Activated CD4-positive, alpha-beta T cell treated with anti-CD3 and anti-CD28 coated beads, Interleukin-2, amount 50 U/mL, for 1 hour (primary cell): ENCODE measurements around the gene GSC2.
"Not testable (repeated sequence)": the region's sequence is repeated elsewhere in the genome, so short reads cannot be mapped to it uniquely, and the experiment has no call there.

Source experiments
- DNase-seq: peaks from one replicate; pipeline ENCODE4 v3.0.0-alpha.2; 2020

The GSC2 gene

DNA sequence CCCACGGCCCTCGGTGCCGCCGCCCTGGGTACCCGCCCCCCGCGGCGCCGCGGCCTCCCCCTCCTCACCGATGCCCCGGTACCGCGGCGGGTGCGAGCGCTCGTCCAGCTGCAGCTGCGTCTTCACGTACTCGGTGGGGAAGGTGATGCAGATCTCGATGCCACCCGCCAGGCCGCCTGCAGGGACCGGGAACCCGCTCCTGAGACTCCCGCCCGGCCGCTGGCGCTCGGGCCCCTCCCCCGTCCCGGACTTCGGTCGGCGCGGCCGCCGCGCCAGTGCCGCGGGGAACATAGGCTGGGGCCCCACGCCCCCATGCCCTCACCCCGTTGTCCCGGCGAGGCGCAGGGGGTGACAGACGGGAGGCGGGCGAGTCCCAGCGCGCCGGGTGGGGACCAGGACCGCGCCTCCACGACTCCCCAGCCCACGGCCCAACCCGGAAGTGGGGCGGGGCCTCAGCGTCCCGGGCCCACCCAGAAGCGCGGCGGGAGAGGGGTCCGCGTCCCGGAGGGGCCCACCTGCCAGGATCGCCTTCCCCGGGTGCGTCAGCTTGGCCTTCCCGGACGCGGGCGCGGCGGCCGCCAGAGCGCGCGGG is 28.1 kb upstream of the GSC2 start:
- DNase-seq: peak; percentile 36

DNA sequence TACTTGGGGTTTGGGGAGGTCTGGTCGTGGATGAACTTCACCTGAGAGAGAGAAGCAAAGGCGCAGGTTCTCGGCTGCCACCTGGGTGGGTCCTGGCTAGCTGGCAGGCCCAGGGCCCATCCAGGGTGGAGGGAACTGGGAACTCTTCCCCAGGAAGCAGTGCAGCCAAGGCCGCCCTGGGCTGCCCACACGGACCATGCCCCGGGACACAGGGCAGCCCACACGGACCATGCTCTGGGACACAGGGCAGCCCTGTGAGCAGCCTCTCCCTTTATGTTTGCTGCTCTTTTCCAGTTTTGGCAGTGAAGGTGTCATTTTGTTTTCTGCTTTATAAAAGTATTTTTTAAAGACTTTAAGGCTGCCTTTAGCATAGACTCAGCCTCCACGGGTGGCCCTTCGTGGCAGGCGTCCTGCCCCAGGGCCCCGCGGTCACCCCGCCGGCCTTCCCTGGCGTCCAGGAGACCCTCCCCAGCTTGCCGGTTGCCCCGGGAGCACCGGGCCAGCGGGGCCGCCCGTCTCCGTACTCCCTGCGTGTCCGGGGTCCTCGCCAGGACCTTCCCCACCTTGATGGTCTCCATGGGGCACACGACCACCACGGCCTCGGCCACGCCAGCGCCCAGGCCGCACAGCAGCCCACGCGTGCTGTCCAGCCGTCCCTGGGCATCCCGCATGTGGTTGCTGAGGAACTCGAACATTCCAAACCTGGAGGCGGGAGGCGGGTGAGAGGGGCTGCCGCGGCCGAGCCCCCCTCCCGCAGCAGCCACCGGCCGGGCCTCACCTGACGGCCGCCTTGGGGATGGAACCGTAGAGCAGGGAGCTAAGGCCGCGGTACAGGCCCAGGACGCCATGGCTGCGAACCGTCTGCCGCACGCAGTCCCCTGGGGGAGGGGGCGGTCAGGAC is 27.3 kb upstream of the GSC2 start:
- DNase-seq: no peak

GRCh38 chr22:19176732-19177131 is 26.6 kb upstream of the GSC2 start:
- no peak for DNase-seq

GRCh38 chr22:19176175-19176643 is 26.1 kb upstream of the GSC2 start:
- DNase-seq: no peak

GRCh38 chr22:19175602-19176174 is 25.6 kb upstream of the GSC2 start:
- no peak for DNase-seq

DNA sequence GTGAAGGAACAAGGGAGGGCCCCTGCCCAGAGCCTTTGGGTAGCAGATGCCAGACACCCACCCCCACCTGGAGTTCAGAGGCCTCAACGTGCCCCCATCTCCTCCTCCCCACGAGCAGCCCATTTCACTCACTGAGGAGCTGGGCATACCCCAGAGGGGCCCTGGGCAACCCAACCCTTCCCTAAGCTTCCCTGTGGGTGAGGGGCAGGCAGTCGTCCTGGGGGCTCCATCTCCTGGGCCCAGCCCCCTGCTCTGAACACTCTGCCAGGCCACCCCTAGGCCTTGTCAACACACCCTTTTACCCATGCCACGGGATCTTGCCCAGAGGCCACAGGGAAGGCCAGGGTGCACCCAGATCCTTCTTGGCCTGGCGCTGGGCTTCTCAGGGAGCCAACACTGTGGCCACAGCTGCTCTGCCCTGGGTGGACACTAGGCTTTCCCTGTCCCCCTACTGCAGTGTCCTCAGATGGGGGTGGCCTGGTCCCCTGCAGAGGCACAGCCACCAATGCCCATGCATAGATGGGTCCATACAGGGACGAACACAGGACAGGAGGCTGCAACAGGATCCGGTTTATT is 25.0 kb upstream of the GSC2 start:
- no peak for DNase-seq

- DNase-seq: no peak
Observed at GRCh38 chr22:19174106-19175025, 24.3 kb upstream of the GSC2 start.

DNA sequence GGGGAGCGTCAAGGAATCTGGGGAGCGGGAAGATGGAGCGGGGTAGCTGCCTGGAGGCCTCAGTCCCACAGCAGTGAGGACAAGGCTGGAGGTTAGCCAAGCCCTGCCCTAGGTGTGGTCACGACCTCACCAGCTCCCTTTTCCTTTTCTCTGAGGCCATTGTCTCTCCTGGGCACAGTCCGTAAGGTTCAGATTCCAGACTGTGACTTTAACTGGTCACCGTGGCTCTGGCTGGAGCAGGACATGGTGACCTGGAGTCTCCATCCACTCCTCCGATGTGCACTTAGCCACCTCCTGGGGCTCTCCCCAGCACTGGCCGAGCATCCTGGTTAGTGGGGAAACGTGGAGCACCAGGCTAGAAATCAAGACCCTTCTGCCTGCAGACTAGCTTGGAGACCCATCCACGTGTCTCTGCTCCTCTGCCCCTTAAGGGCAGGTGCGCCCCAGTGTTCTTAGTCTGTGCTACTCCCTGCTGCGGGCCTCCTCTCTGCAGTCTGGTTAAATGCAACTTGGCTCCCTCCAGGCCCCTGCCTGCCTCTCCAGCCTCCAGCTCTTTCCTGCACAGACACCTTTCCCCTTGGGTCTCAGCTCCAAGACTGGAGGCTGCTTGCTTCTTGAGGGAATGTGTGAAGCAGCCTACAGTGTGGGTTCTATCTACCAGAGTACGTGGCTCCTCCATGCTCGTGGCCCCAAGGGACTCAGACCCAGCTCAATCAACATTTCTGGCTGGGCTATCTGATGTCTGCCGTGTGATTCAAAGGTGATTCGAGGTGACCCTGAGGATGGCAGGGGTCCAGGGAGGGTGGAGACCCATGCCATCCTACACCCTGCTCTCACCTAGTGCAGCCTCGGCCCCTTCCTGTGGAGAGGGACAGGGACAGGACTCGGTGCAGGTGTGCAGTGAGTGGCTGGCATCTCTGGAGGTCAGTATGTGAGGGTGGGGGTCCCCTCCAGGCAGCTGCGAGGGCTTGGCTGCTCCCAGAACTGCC is 23.2 kb upstream of the GSC2 start:
- no peak for DNase-seq

GRCh38 chr22:19172213-19173046 is 22.3 kb upstream of the GSC2 start:
- DNase-seq: no peak

GRCh38 chr22:19169947-19170318 is 19.8 kb upstream of the GSC2 start:
- DNase-seq: no peak

- DNase-seq: no peak
Observed at GRCh38 chr22:19169002-19169946, 19.2 kb upstream of the GSC2 start.

GRCh38 chr22:19168088-19168890 is 18.2 kb upstream of the GSC2 start:
- no peak for DNase-seq

DNA sequence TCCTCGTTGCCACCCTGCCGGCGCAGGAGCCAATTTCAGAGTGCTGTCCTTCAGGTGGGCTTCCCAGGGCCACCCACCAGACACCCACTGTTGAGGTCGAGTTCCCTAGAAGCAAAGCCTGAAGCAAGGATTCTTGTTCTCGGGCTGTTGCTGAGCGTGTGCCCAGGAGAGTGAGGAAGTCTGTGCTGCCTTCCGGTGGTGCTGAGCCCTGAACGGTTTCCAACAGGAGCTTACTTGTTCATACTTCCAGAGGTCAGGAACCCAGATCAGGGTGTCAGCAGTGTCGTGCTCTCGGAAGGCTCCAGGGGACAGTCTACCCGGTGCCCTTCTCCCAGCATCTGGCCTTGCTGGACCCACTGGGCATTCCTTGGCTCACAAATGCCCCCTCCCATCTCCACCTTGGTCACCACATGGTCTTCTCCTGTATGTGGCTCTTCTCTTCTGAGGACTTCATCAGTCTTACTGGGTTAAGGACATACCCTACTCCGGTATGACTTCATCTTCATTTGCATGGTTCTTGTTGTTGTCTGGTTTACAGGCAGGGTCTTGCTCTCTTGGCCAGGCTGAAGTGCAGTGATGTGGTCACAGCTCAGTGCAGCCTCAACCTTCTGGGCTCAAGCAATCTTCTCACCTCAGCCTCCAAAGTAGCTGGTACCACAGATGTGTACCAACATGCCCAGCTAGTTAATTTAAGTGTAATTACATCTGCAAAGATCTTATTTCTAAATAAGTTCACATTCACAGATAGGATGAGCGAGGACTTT is 17.2 kb upstream of the GSC2 start:
- no peak for DNase-seq

- DNase-seq: no peak
Observed at GRCh38 chr22:19166421-19166820, 16.3 kb upstream of the GSC2 start.

DNA sequence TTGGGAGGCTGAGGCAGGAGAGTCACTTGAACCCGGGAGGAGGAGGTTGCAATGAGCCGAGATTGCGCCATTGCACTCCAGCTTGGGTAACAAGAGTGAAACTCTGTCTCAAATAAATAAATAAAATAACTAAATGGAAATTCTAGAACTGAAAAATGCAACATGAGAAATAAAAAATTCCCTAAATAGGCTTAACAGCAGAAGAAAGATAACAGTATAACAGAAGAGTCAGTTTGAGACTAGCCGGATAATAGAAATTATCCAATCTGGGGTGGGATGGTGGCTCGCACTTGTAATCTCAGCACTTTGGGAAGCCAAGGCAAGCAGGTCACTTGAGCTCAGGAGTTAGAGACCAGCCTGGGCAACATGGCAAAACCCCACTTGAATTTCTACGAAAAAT is 14.3 kb upstream of the GSC2 start:
- DNase-seq: no peak

- DNase-seq: not testable (repeated sequence)
Observed at GRCh38 chr22:19158649-19159048, 8.6 kb upstream of the GSC2 start.

GRCh38 chr22:19156109-19156508 is 6.0 kb upstream of the GSC2 start:
- not testable (repeated sequence) for DNase-seq
